ENCODE measurements around the gene MAPK8IP3. TPM values are rescaled to one million over a fixed set of nuclear protein-coding genes. Genes with fewer than 3 reads are reported as not detected.
A peak's percentile ranks its signal among the peaks of the same experiment; 100 is the strongest.

MAPK8IP3 gene
- total and polyA plus RNA-seq, 2 donors (not counting 1 experiment from before 2014, with no cell fraction given), result 249 to 340 TPM

- Histone ChIP-seq H3K36me3 (replicated peaks in 1 of 2; ENCODE audit: control extremely low read depth in 1 of 2, control insufficient read depth in 1 of 2, extremely low read depth in 1 of 2, insufficient read depth in 2 of 2, low read length in 1 of 2) (peaks cover 0 to 29% of the 10 kb centered on the region in 2 experiments), H3K79me2 (ENCODE audit: control insufficient read depth, insufficient read depth, low read length) (peaks cover 31% of the 10 kb centered on the region), H3K4me3 (ENCODE audit: control extremely low read depth in 1 of 5, extremely low read depth in 1 of 5, insufficient read depth in 1 of 5, low read depth in 2 of 5, low read length in 4 of 5) (peak overlapping the region; percentile 3 to 87 (median 82)), H3K4me2 (replicated peaks; ENCODE audit: low read depth, low read length, poor library complexity, severe bottlenecking) (peak overlapping the region; percentile 99), H3K27ac (ENCODE audit: low read length in 2 of 2) (peak overlapping the region; percentile 22 to 90), H2AFZ (ENCODE audit: insufficient read depth, low read depth, low read length, poor library complexity, severe bottlenecking) (peak overlapping the region; percentile 81), H3K9me3 (ENCODE audit: control extremely low read depth in 1 of 3, control insufficient read depth in 2 of 3, insufficient read depth in 1 of 3, low read length in 2 of 3) (no peaks in the 10 kb centered on the region), H3K27me3 (replicated peaks in 1 of 4; ENCODE audit: control extremely low read depth in 1 of 4, control insufficient read depth in 3 of 4, insufficient read depth in 4 of 4, low read length in 3 of 4) (no peaks in the 10 kb centered on the region), H3K9ac (ENCODE audit: low read length) (peak overlapping the region; percentile 84), H4K20me1 (ENCODE audit: control insufficient read depth, insufficient read depth, low read length, poor library complexity, severe bottlenecking) (peaks cover 56% of the 10 kb centered on the region), H3K4me1 (ENCODE audit: control insufficient read depth in 2 of 2, insufficient read depth in 2 of 2, low read length in 2 of 2) (peaks cover 22 to 32% of the 10 kb centered on the region in 2 donors)
- Mint-ChIP-seq H3K9me3 (ENCODE audit: insufficient read depth) (no peaks in the 10 kb centered on the region), H3K27me3 (no peaks in the 10 kb centered on the region), H3K27ac (peak overlapping the region; percentile 97), H3K4me3 (peak overlapping the region; percentile 95), H3K4me1 (peaks cover 24% of the 10 kb centered on the region)
- ChIA-PET CTCF (interaction anchor here (0.6 to 3.2 kb wide), 4 partner anchors 9 to 717 kb away, joined by 3 to 15 read pairs (median 6); partner anchors contain the start of genes MAPK8IP3, NUBP2 and SPSB3), POLR2A (interaction anchor here (1.5 to 4.4 kb wide), 2 partner anchors 11 to 66 kb away, joined by 14 to 27 read pairs; partner anchors contain the start of genes MAPK8IP3, NUBP2 and SPSB3)
- WGBS (ENCODE audit: insufficient coverage), result 24% methylated on average over 17 of the region's 22 CpGs
- intact Hi-C loops (cut with micrococcal nuclease), result loop anchor here (1.0 to 5.0 kb wide), 5 partner anchors 55 to 360 kb away; partner anchors contain the start of genes FAHD1, HAGH, JPT2 and MAPK8IP3
- no peak for TF ChIP-seq EZH2 (IDR thresholded peaks at IDR 0.05; ENCODE audit: borderline replicate concordance, insufficient read depth, low read depth, low read length, poor library complexity, severe bottlenecking)
- TF ChIP-seq CTCF (IDR thresholded peaks at IDR 0.05), result no peak
- no peak for ATAC-seq (ENCODE audit: low read depth)
- peak; percentile 53 for DNase-seq
Measured at GRCh38 chr16:1771864-1772361, 65.9 kb downstream of the MAPK8IP3 start.
